ENCODE measurements around the gene MAOB.
"Not testable (repeated sequence)": the region's sequence is repeated elsewhere in the genome, so short reads cannot be mapped to it uniquely, and the experiment has no call there.

DNA sequence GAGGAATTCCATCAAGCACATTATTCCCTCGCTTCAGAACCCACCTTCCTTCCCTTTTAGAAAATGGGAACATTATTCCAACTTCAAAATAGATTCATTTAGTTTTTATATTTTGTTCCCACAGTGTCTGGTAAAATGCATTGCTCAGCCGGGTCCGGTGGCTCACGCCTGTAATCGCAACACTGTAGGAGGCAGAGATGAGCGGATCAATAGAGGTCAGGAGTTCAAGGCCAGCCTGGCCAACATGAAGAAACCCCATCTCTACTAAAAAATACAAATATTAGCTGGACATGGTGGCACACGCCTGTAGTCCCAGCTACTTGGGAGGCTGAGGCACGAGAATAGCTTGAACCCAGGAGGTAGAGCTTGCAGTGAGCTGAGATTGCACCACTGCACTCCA, 28.5 kb upstream of the MAOB start:
- TF ChIP-seq, protein P1, sequence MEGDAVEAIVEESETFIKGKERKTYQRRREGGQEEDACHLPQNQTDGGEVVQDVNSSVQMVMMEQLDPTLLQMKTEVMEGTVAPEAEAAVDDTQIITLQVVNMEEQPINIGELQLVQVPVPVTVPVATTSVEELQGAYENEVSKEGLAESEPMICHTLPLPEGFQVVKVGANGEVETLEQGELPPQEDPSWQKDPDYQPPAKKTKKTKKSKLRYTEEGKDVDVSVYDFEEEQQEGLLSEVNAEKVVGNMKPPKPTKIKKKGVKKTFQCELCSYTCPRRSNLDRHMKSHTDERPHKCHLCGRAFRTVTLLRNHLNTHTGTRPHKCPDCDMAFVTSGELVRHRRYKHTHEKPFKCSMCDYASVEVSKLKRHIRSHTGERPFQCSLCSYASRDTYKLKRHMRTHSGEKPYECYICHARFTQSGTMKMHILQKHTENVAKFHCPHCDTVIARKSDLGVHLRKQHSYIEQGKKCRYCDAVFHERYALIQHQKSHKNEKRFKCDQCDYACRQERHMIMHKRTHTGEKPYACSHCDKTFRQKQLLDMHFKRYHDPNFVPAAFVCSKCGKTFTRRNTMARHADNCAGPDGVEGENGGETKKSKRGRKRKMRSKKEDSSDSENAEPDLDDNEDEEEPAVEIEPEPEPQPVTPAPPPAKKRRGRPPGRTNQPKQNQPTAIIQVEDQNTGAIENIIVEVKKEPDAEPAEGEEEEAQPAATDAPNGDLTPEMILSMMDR (IDR thresholded peaks at IDR 0.05; ENCODE audit: insufficient read depth, low read length, poor library complexity, severe bottlenecking) = not testable (repeated sequence)
- not testable (repeated sequence) for TF ChIP-seq EZH2phosphoT487 (conservative IDR thresholded peaks at IDR 0.05; ENCODE audit: low read length)

Measured in SU-DHL-6 (cell line).